Neural cell (in vitro differentiated cells): Measurements from ENCODE around the gene SOAT1. TPM values are rescaled to one million over a fixed set of nuclear protein-coding genes. Genes with fewer than 3 reads are reported as not detected.

Experiments used
- H2AFZ ChIP-seq: fragments of 200-600, 300-800 bp; sonication (generic), shearing (Covaris generic); 2 replicates; pipeline ENCODE4 v1.6.0; 2014; ENCODE audit warnings: low read depth, mild to moderate bottlenecking, antibody characterized with exemption, low read length, moderate library complexity
- H3F3A ChIP-seq: fragments of 200-600 bp; shearing (Covaris generic); 2 replicates; pipeline ENCODE4 v1.6.1; 2016; ENCODE audit warnings: mild to moderate bottlenecking, moderate library complexity, mixed read lengths, antibody characterized with exemption, low read length; ENCODE audit not compliant: insufficient read depth, poor library complexity, severe bottlenecking
- H3K27ac ChIP-seq: fragments of 200-600, 300-800 bp; sonication (generic), shearing (Covaris generic); 2 replicates; pipeline ENCODE4 v1.5.1; 2014; ENCODE audit warnings: mild to moderate bottlenecking, low read length, moderate library complexity
- H3K27me3 ChIP-seq: fragments of 300-800, 200-600 bp; sonication (generic), shearing (Covaris generic); 2 replicates; pipeline ENCODE4 v1.6.0; 2014; ENCODE audit warnings: mild to moderate bottlenecking, low read depth, low read length, moderate library complexity; ENCODE audit not compliant: insufficient read depth
- H3K36me3 ChIP-seq: fragments of 300-800, 200-600 bp; sonication (generic), shearing (Covaris generic); 2 replicates; pipeline ENCODE4 v1.5.1; 2014; ENCODE audit warnings: mild to moderate bottlenecking, antibody characterized with exemption, low read length, moderate library complexity; ENCODE audit not compliant: insufficient read depth
- H3K4me2 ChIP-seq: fragments of 300-800, 200-600 bp; sonication (generic), shearing (Covaris generic); 2 replicates; pipeline ENCODE4 v1.6.0; 2014; ENCODE audit warnings: mild to moderate bottlenecking, low read length
- H3K4me3 ChIP-seq: fragments of 300-800, 200-600 bp; sonication (generic), shearing (Covaris generic); 2 replicates; pipeline ENCODE4 v1.5.1; 2014; ENCODE audit warnings: mild to moderate bottlenecking, low read length, moderate library complexity
- H3K79me2 ChIP-seq: fragments of 200-600 bp; shearing (Covaris generic); replicated peaks from 2 replicates; pipeline ENCODE4 v1.6.0; 2014; ENCODE audit warnings: mild to moderate bottlenecking, low read length, moderate library complexity; ENCODE audit not compliant: insufficient read depth
- H3K9ac ChIP-seq: fragments of 300-800, 200-600 bp; sonication (generic), shearing (Covaris generic); 2 replicates; pipeline ENCODE4 v1.6.1; 2016; ENCODE audit warnings: mild to moderate bottlenecking, low read length, mixed read lengths
- H3K9me2 ChIP-seq: fragments of 200-600 bp; shearing (Covaris generic); 2 replicates; pipeline ENCODE4 v1.6.1; 2016; ENCODE audit warnings: mild to moderate bottlenecking, low read length, mixed read lengths; ENCODE audit not compliant: insufficient read depth
- H3K9me3 ChIP-seq: fragments of 200-600, 300-800 bp; sonication (generic), shearing (Covaris generic); 2 replicates; pipeline ENCODE4 v1.6.1; 2016; ENCODE audit warnings: mild to moderate bottlenecking, mixed run types, low read length, moderate library complexity, mixed read lengths
- H4K20me1 ChIP-seq: fragments of 200-600 bp; shearing (Covaris generic); 2 replicates; pipeline ENCODE4 v1.6.1; 2016; ENCODE audit warnings: mild to moderate bottlenecking, mixed run types; ENCODE audit not compliant: insufficient read depth
- CTCF ChIP-seq: fragments of 450-650 bp; IDR thresholded peaks from 2 replicates; pipeline ENCODE4 v1.5.1; 2014; ENCODE audit warnings: antibody characterized with exemption, mild to moderate bottlenecking, moderate library complexity; ENCODE audit not compliant: poor library complexity, severe bottlenecking
- EP300 ChIP-seq: fragments of 450-650 bp; conservative IDR thresholded peaks from 2 replicates; pipeline ENCODE4 v1.6.1; 2014; ENCODE audit warnings: antibody characterized with exemption, mild to moderate bottlenecking, moderate library complexity; ENCODE audit not compliant: poor library complexity, severe bottlenecking
- EZH2 ChIP-seq: fragments of 200-600, 300-800 bp; shearing (Covaris generic), sonication (generic); IDR thresholded peaks from 2 replicates; pipeline ENCODE4 v1.6.1; 2014; ENCODE audit warnings: antibody characterized with exemption, low read length, borderline replicate concordance, mild to moderate bottlenecking; ENCODE audit not compliant: insufficient read depth, poor library complexity, severe bottlenecking
- MXI1 ChIP-seq: fragments of 450-650 bp; conservative IDR thresholded peaks from 2 replicates; pipeline ENCODE4 v1.6.1; 2014; ENCODE audit warnings: antibody characterized with exemption, mild to moderate bottlenecking; ENCODE audit not compliant: poor library complexity, severe bottlenecking
- POLR2AphosphoS5 ChIP-seq: IDR thresholded peaks from 2 replicates; pipeline ENCODE4 v1.6.1; 2012
- RAD21 ChIP-seq: fragments of 450-650 bp; conservative IDR thresholded peaks from 2 replicates; pipeline ENCODE4 v1.6.1; 2014; ENCODE audit warnings: antibody characterized with exemption, mild to moderate bottlenecking, moderate library complexity
- REST ChIP-seq: IDR thresholded peaks from 2 replicates; pipeline ENCODE4 v1.6.1; 2012; ENCODE audit warnings: borderline replicate concordance
- SMC3 ChIP-seq: fragments of 450-650 bp; conservative IDR thresholded peaks from 2 replicates; pipeline ENCODE4 v1.6.1; 2014; ENCODE audit warnings: antibody characterized with exemption, mild to moderate bottlenecking, moderate library complexity; ENCODE audit not compliant: poor library complexity
- TAF1 ChIP-seq: IDR thresholded peaks from 2 replicates; pipeline ENCODE4 v1.6.1; 2012; ENCODE audit warnings: low read depth
- polyA plus RNA-seq: library from polyadenylated mRNA; depleted of rRNA; stranded (reverse); fragments of >200 nt; gene quantifications from 2 replicates; pipeline ENCODE4 v1.2.3, GENCODE V29; 2014

SOAT1 gene
- polyA plus RNA-seq, 1 donor from 2014 or later: 5.7 TPM

GRCh38 chr1:179327196-179327595 is 33.6 kb downstream of the SOAT1 start:
- Histone ChIP-seq H3K4me3 (no peak overlapping the region), H3K79me2 (no peaks in the 10 kb centered on the region), H2AFZ (no peak overlapping the region), H4K20me1 (no peaks in the 10 kb centered on the region), H3F3A (no peaks in the 10 kb centered on the region), H3K4me2 (no peak overlapping the region), H3K9me3 (no peaks in the 10 kb centered on the region), H3K36me3 (no peaks in the 10 kb centered on the region), H3K27me3 (no peaks in the 10 kb centered on the region), H3K9me2 (no peaks in the 10 kb centered on the region), H3K27ac (no peak overlapping the region), H3K9ac (no peak overlapping the region)
- TF ChIP-seq POLR2AphosphoS5 (no peak), MXI1 (no peak), TAF1 (no peak), SMC3 (no peak), RAD21 (no peak), CTCF (no peak), EP300 (no peak), EZH2 (no peak), REST (no peak)

- no peaks in the 10 kb centered on the region for H3K9me2 ChIP-seq
- H3K27me3 ChIP-seq: no peaks in the 10 kb centered on the region
- TF ChIP-seq MXI1: no peak
- no peak for TF ChIP-seq CTCF
- no peak for TF ChIP-seq EZH2
- TF ChIP-seq RAD21: no peak
- H3K79me2 ChIP-seq: no peaks in the 10 kb centered on the region
- H3K36me3 ChIP-seq: no peaks in the 10 kb centered on the region
- H3K4me2 ChIP-seq: no peak overlapping the region
- no peak overlapping the region for H3K27ac ChIP-seq
- no peaks in the 10 kb centered on the region for H3K9me3 ChIP-seq
- no peak overlapping the region for H3K4me3 ChIP-seq
- no peak overlapping the region for H2AFZ ChIP-seq
- H3K9ac ChIP-seq: no peak overlapping the region
- H4K20me1 ChIP-seq: no peaks in the 10 kb centered on the region
- no peaks in the 10 kb centered on the region for H3F3A ChIP-seq
Measured at GRCh38 chr1:179327679-179328078, 34.1 kb downstream of the SOAT1 start.
